Psoas muscle (tissue), 8 donors: ENCODE results near the gene SPACA6. TPM values are rescaled to one million over a fixed set of nuclear protein-coding genes. Genes with fewer than 3 reads are reported as not detected.

Source experiments
- ATAC-seq, 4 donors: fragments of 200-7000 bp; cut with Tn5 transposase; one replicate each; pipeline ENCODE4 v1.9.1; 2020; ENCODE audit warnings: moderate library complexity in 3 of 4, mild to moderate bottlenecking in 2 of 4
- DNase-seq, 2 donors: peaks; one replicate each; pipeline ENCODE4 v3.0.0-alpha.2; 2020
- H3K27ac ChIP-seq: fragments of 200-600 bp; one replicate; pipeline ENCODE4 v1.8.0; 2022
- H3K27me3 ChIP-seq, 3 donors: fragments of 200-600 bp in 1 of 3; one replicate each; pipeline versions ENCODE4 v1.6.1 to v1.8.0; 2013 to 2022; ENCODE audit warnings: low read length in 2 of 3, mild to moderate bottlenecking in 2 of 3, moderate library complexity in 1 of 3; ENCODE audit not compliant: insufficient read depth in 3 of 3
- H3K36me3 ChIP-seq, 2 donors: fragments of 200-600 bp in 1 of 2; one replicate each; pipeline versions ENCODE4 v1.6.1 to v1.8.0; 2013 to 2022; ENCODE audit warnings: low read depth in 1 of 2, mild to moderate bottlenecking in 1 of 2, moderate library complexity in 1 of 2; ENCODE audit not compliant: insufficient read depth in 1 of 2
- H3K4me1 ChIP-seq: fragments of 200-600 bp; one replicate; pipeline ENCODE4 v1.8.0; 2022
- H3K4me3 ChIP-seq: fragments of 200-600 bp; one replicate; pipeline ENCODE4 v1.8.0; 2022; ENCODE audit warnings: mild to moderate bottlenecking
- H3K9me3 ChIP-seq: fragments of 200-600 bp; one replicate; pipeline ENCODE4 v1.8.0; 2022
- WGBS, 3 donors: extraction: QIAGEN DNeasy Blood & Tissue Kit; methylation state at CpG; one replicate each; pipeline versions ENCODE4 v1.1.6 to v1.1.7; 2013; 5-methylcytosine and 5-hydroxymethylcytosine counted together
- intact Hi-C, 2 donors: fragments of 100-400 bp; cut with DNase I; formaldehyde crosslinking; loops; one replicate each; pipeline versions ENCODE4 v1.11.0 to v1.14.2; 2022
- polyA plus RNA-seq, 3 donors: library from polyadenylated mRNA; stranded (reverse); fragments of 200-250 nt; gene quantifications; one replicate each; pipeline ENCODE4 v1.2.3, GENCODE V29; 2013
- total RNA-seq, 4 donors: library from RNA; stranded (reverse); fragmentation: NEBNext Ultra II Directional in 2 of 4; extraction: Animal tissue kit (Norgen Biotek cat#: 25700) in 2 of 4; gene quantifications; one replicate each; pipeline versions ENCODE4 v1.2.1 to v1.2.4, GENCODE V29; 2021 to 2023
- TF ChIP-seq, protein P1 (sequence below): fragments of 200-600 bp; IDR thresholded peaks from one replicate; pipeline ENCODE4 v1.8.0; 2022; ENCODE audit warnings: antibody characterized with exemption
- donor health status: healthy with polysubstance abuse.
- donor health status: DM: no; HTN: no; CAD: no; lungs with moderate emphysema.
- donor health status: Bipolar disorder and iron deficiency.
- donor health status: healthy.
- donor health status: DM: yes; HTN: yes; CAD: no.
- donor health status: DM: no; HTN: no; CAD: no.
- donor health status: DM: no; HTN: no; CAD: no.
- donor health status: DM: yes; HTN: yes; CAD: no.

SPACA6 gene
- total and polyA plus RNA-seq, 7 donors, result 1.5 to 5.2 (median 3.1) TPM

DNA sequence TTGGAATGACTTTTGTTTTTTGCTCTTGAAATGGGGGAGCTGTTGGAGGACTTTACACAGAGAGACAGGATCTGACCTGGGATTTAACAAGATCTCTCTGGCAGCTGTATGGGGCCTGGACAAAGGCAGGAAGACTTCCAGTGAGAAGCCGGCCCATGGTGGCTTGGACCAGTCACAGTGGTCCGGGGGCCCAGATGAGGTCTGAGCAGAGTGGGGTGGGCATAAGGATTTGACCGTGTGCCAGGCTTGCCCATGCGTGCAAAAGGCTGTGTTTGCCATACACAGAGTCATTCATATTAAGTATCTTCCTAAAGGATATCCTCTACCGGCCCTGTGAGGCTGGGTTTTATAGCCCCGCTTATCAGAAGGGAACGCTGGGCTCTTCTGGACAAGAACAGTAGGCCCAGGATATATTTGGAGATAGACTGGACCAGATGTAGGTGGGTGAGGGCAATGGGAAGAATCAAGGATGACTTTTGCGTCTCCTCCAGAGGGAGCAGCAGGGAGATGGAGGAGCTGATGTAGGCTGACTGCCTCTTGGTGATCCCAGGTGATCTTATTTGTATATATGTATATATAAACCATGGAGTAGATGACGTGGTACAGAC is 4.1 kb downstream of the SPACA6 start:
- H3K9me3 ChIP-seq, result no peaks in the 10 kb centered on the region
- H3K36me3 ChIP-seq, result peaks cover 0 to 48% of the 10 kb centered on the region in 2 donors
- no peak overlapping the region for H3K4me3 ChIP-seq
- no peaks in the 10 kb centered on the region for H3K27me3 ChIP-seq
- intact Hi-C loops, result no loop called here
- TF ChIP-seq, protein P1, sequence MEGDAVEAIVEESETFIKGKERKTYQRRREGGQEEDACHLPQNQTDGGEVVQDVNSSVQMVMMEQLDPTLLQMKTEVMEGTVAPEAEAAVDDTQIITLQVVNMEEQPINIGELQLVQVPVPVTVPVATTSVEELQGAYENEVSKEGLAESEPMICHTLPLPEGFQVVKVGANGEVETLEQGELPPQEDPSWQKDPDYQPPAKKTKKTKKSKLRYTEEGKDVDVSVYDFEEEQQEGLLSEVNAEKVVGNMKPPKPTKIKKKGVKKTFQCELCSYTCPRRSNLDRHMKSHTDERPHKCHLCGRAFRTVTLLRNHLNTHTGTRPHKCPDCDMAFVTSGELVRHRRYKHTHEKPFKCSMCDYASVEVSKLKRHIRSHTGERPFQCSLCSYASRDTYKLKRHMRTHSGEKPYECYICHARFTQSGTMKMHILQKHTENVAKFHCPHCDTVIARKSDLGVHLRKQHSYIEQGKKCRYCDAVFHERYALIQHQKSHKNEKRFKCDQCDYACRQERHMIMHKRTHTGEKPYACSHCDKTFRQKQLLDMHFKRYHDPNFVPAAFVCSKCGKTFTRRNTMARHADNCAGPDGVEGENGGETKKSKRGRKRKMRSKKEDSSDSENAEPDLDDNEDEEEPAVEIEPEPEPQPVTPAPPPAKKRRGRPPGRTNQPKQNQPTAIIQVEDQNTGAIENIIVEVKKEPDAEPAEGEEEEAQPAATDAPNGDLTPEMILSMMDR, result no peak
- 82 to 89% (median 83%) methylated on average over 9 of the region's 9 CpGs for WGBS, 3 donors
- no peak overlapping the region for H3K27ac ChIP-seq
- H3K4me1 ChIP-seq, result no peaks in the 10 kb centered on the region
- DNase-seq, result no peak
- ATAC-seq, result no peak

DNA sequence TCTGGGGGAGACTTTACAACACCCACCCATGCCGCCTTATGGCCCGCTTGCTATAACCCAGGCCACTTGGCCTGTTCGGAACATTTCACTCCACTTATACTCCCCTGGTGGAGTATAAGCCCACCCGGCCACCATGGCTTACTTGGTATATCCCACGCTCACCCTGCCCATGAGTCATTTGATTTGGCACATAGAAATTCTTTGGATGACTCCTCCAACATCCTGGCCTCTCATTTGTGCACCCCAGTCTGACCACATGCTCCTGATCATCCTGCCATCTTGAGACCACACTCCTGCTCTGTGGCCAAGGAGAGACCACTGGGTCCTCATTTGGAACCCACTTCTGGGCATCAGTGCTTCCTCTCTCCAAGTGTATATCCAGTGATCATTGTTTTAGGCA is 5.2 kb downstream of the SPACA6 start:
- WGBS, 3 donors, result 87 to 94% (median 93%) methylated on average over 5 of the region's 5 CpGs

DNA sequence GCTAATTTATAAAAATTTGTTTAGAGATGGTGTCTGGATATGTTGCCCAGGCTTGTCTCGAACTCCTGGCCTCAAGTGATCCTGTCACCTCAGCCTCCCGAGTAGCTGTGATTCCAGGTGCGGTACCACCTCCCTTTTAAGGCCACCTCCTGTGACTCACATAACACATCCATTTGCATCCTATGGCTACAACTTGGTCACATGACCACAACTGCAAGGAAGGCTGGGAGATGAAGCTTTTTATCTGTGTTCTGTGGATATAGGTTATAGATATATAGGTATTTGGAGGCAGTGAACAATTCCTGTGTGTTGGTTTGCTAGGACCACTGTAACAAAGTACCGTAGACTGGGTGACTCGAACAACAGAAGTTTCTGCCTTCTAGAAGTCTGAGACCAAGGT is 6.0 kb downstream of the SPACA6 start:
- peaks cover 0 to 41% of the 10 kb centered on the region in 2 donors for H3K36me3 ChIP-seq
- DNase-seq, result no peak
- 92 to 98% (median 94%) methylated on average over 5 of the region's 5 CpGs for WGBS, 3 donors

More for the DNA sequence above, 5.2 kb downstream of the SPACA6 start:
- no peaks in the 10 kb centered on the region for H3K9me3 ChIP-seq
- ATAC-seq (no peak), DNase-seq (no peak)
- H3K4me3 ChIP-seq, result no peak overlapping the region
- intact Hi-C loops, result no loop called here
- no peak overlapping the region for H3K27ac ChIP-seq
- peaks cover 3% of the 10 kb centered on the region for H3K4me1 ChIP-seq
- TF ChIP-seq, protein P1, result no peak
- H3K36me3 ChIP-seq, result peaks cover 0 to 46% of the 10 kb centered on the region in 2 donors
- H3K27me3 ChIP-seq, result no peaks in the 10 kb centered on the region

DNA sequence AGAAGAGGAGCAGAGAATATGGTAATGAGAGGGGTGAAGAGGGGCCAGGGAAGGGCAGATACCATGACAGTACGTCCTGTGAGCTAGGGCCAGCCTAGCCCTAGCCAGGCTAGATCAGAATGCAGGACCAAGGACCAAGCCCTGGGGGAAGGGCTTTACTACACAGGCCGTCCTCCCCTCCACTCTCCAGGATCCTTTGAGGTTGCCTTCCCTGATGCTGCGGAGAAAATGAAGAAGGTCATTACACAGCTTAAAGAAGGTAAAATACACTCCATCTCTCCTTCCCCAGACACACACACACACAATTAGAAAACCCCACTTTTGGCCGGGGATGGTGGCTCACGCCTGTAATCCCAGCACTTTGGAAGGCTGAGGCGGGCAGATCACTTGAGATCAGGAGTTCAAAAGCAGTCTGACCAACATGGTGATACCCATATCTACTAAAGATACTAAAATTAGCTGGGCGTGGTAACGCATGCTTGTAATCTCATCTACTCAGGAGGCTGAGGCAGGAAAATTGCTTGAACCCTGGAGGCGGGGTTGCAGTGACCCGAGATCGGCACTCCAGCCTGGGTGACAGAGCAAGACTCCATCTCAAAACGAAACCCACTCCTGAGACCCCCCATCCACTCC is 8.5 kb downstream of the SPACA6 start:
- TF ChIP-seq, protein P1, result no peak
- Histone ChIP-seq H3K27ac (no peak overlapping the region), H3K4me3 (no peak overlapping the region), H3K27me3 (no peaks in the 10 kb centered on the region), H3K9me3 (no peaks in the 10 kb centered on the region), H3K36me3 (peaks cover 0 to 34% of the 10 kb centered on the region in 2 donors), H3K4me1 (peaks cover 6% of the 10 kb centered on the region)
- DNase-seq (no peak), ATAC-seq (no peak)
- intact Hi-C loops, result no loop called here
- 65 to 79% (median 73%) methylated on average over 12 of the region's 12 CpGs for WGBS, 3 donors

More for the DNA sequence above, 6.0 kb downstream of the SPACA6 start:
- Histone ChIP-seq H3K9me3 (no peaks in the 10 kb centered on the region), H3K27me3 (no peaks in the 10 kb centered on the region), H3K4me3 (no peak overlapping the region), H3K27ac (no peak overlapping the region), H3K4me1 (peaks cover 3% of the 10 kb centered on the region)
- TF ChIP-seq, protein P1, result no peak
- no peak for ATAC-seq
- intact Hi-C loops, result no loop called here
